Heart left ventricle (tissue), 16 donors: ENCODE measurements around the gene SEC31A. TPM values are rescaled to one million over a fixed set of nuclear protein-coding genes. Genes with fewer than 3 reads are reported as not detected.
A peak's percentile ranks its signal among the peaks of the same experiment; 100 is the strongest.
"Not testable (repeated sequence)": the region's sequence is repeated elsewhere in the genome, so short reads cannot be mapped to it uniquely, and the experiment has no call there.

Source experiments
- ATAC-seq, 4 donors: fragments of 200-7000 bp; cut with Tn5 transposase; one replicate each; pipeline ENCODE4 v1.9.1; 2020 to 2022; ENCODE audit warnings: moderate library complexity in 4 of 4, mild to moderate bottlenecking in 3 of 4, moderate number of reproducible peaks in 1 of 4
- DNase-seq, 5 donors: peaks; one replicate each; pipeline ENCODE4 v3.0.0-alpha.2; 2020
- H3K27ac ChIP-seq, 12 donors: fragments of 200-600 bp; sonication (generic) in 4 of 12; one replicate each; pipeline versions ENCODE4 v1.5.0 to v1.8.0; 2016 to 2022; ENCODE audit warnings: mild to moderate bottlenecking in 2 of 12
- H3K27me3 ChIP-seq, 9 donors: fragments of 200-600 bp; sonication (generic) in 2 of 9; one replicate each; pipeline versions ENCODE4 v1.5.1 to v1.8.0; 2016 to 2022; ENCODE audit warnings: mild to moderate bottlenecking in 3 of 9
- H3K36me3 ChIP-seq, 9 donors: fragments of 200-600 bp; sonication (generic) in 2 of 9; one replicate each; pipeline versions ENCODE4 v1.5.0 to v1.8.0; 2018 to 2022; ENCODE audit warnings: mild to moderate bottlenecking in 2 of 9
- H3K4me1 ChIP-seq, 12 donors: fragments of 200-600 bp; sonication (generic) in 4 of 12; one replicate each; pipeline versions ENCODE4 v1.5.0 to v1.8.0; 2016 to 2022; ENCODE audit warnings: mild to moderate bottlenecking in 3 of 12
- H3K4me3 ChIP-seq, 12 donors: fragments of 200-600 bp; sonication (generic) in 4 of 12; one replicate each; pipeline versions ENCODE4 v1.5.0 to v1.8.0; 2017 to 2022; ENCODE audit warnings: mild to moderate bottlenecking in 9 of 12, moderate library complexity in 4 of 12
- H3K9me3 ChIP-seq, 12 donors: fragments of 200-600 bp; sonication (generic) in 4 of 12; one replicate each; pipeline versions ENCODE4 v1.5.0 to v1.8.0; 2016 to 2022; ENCODE audit warnings: mild to moderate bottlenecking in 1 of 12
- CTCF ChIP-seq, 12 donors: fragments of 200-600 bp; sonication (generic) in 4 of 12; IDR thresholded peaks; one replicate each; pipeline versions ENCODE4 v1.5.0 to v1.8.0; 2018 to 2022; ENCODE audit warnings: antibody characterized with exemption in 12 of 12, mild to moderate bottlenecking in 5 of 12
- POLR2A ChIP-seq, 2 donors: fragments of 450-650 bp; IDR thresholded peaks; one replicate each; pipeline ENCODE4 v1.6.1; 2017; ENCODE audit warnings: antibody characterized with exemption in 2 of 2, mild to moderate bottlenecking in 2 of 2, moderate library complexity in 2 of 2
- WGBS, 4 donors: extraction: QIAGEN DNeasy Blood & Tissue Kit in 2 of 4; methylation state at CpG; one replicate each; pipeline versions ENCODE4 v1.1.5 to v1.1.7; 2013 to 2018; 5-methylcytosine and 5-hydroxymethylcytosine counted together
- intact Hi-C, 10 donors: fragments of 100-400 bp; cut with DNase I; formaldehyde crosslinking; loops; one replicate each; pipeline versions ENCODE4 v1.11.1 to v1.14.2; 2022
- polyA plus RNA-seq, 2 donors: library from polyadenylated mRNA; stranded (reverse); fragments of 200-250 nt; gene quantifications; one replicate each; pipeline ENCODE4 v1.2.3, GENCODE V29; 2013
- total RNA-seq, 9 donors: library from RNA; depleted of rRNA in 2 of 9; stranded (reverse); fragments of >200 nt in 2 of 9; fragmentation: NEBNext Ultra II Directional in 3 of 9; extraction: Animal tissue kit (Norgen Biotek cat#: 25700) in 3 of 9; gene quantifications; one replicate each; pipeline versions ENCODE4 v1.1.0 to v1.2.4, GENCODE V29; 2016 to 2023
- donor health status: ischemic (EF 13 %, LVEDD 7.1; RV severe dilation, severe dysfunction).
- donor health status: healthy with polysubstance abuse.
- donor health status: DM: no; HTN: yes; CAD: no.
- donor health status: DM: no; HTN: no; CAD: no.
- donor health status: ischemic (EF 25% LVEDD 6.9; RV normal size, moderate dysfunction).
- donor health status: ischemic (EF 25% LVEDD 5.7; RV mildly dilated, moderate dysfunction).
- donor health status: healthy.
- donor health status: DM: yes; HTN: yes; CAD: no.
- donor health status: ischemic (EF 35%, LVEDD 5.7; RV mildly dilated, moderate dysfunction).
- donor health status: nonischemic (EF 11% LVEDD 7.7; RV severe dilation, severe dysfunction).
- donor health status: DM: yes; HTN: yes; CAD: no.
- donor health status: PGD.
- donor health status: ischemic (EF 29% LVEDD 5.4; RV normal size, mild dysfunction).
- donor health status: nonischemic (EF 23%, LVEDD 6.1; RV moderate dilation, normal function).

SEC31A gene
- total and polyA plus RNA-seq, 11 donors, result 81.0 to 168 (median 101) TPM

GRCh38 chr4:82861529-82861928 is 29.4 kb downstream of the SEC31A start:
- H3K36me3 ChIP-seq, result peaks cover 0 to 99% (median 86%) of the 10 kb centered on the region in 9 donors
- no peak overlapping the region for H3K4me3 ChIP-seq
- H3K4me1 ChIP-seq, result peaks cover 0 to 25% (median 2%) of the 10 kb centered on the region in 12 donors
- H3K27me3 ChIP-seq, result no peaks in the 10 kb centered on the region
- H3K9me3 ChIP-seq, result no peaks in the 10 kb centered on the region
- intact Hi-C loops, result no loop called here
- H3K27ac ChIP-seq, result no peak overlapping the region
- TF ChIP-seq CTCF (IDR thresholded peaks at IDR 0.05), result no peak
- no peak for TF ChIP-seq POLR2A (IDR thresholded peaks at IDR 0.05)
- DNase-seq (no peak), ATAC-seq (no peak)

GRCh38 chr4:82860487-82860886 is 30.5 kb downstream of the SEC31A start:
- H3K27me3 ChIP-seq, H3K4me3 ChIP-seq, ATAC-seq, H3K9me3 ChIP-seq, intact Hi-C loops, DNase-seq, H3K27ac ChIP-seq: not testable (repeated sequence)
- H3K4me1 ChIP-seq, result peaks cover 0 to 14% (median 0%) of the 10 kb centered on the region in 12 donors
- 93 to 99% (median 96%) methylated on average over 2 of the region's 2 CpGs for WGBS, 4 donors
- H3K36me3 ChIP-seq, result peaks cover 0 to 99% (median 86%) of the 10 kb centered on the region in 9 donors

GRCh38 chr4:82852751-82853285 is 38.1 kb downstream of the SEC31A start:
- no peak overlapping the region for H3K27ac ChIP-seq
- H3K27me3 ChIP-seq, result no peaks in the 10 kb centered on the region
- no peak for TF ChIP-seq POLR2A (IDR thresholded peaks at IDR 0.05)
- TF ChIP-seq CTCF (IDR thresholded peaks at IDR 0.05), result no peak
- no peak for ATAC-seq
- H3K36me3 ChIP-seq, result peaks cover 0 to 100% (median 100%) of the 10 kb centered on the region in 9 donors
- H3K4me3 ChIP-seq, result no peak overlapping the region
- intact Hi-C loops, result no loop called here
- no peak for DNase-seq
- H3K4me1 ChIP-seq, result peaks cover 0 to 3% (median 0%) of the 10 kb centered on the region in 12 donors
- 67 to 74% (median 70%) methylated on average over 5 of the region's 5 CpGs for WGBS, 4 donors
- H3K9me3 ChIP-seq, result no peaks in the 10 kb centered on the region

GRCh38 chr4:82851885-82852750 is 38.8 kb downstream of the SEC31A start:
- peaks cover 0 to 100% (median 100%) of the 10 kb centered on the region in 9 donors for H3K36me3 ChIP-seq

More at GRCh38 chr4:82851885-82852750, 38.8 kb downstream of the SEC31A start:
- Histone ChIP-seq H3K4me3 (no peak overlapping the region), H3K9me3 (no peaks in the 10 kb centered on the region), H3K27ac (no peak overlapping the region), H3K27me3 (no peaks in the 10 kb centered on the region), H3K4me1 (peaks cover 0 to 3% (median 0%) of the 10 kb centered on the region in 12 donors)
- no peak for TF ChIP-seq POLR2A (IDR thresholded peaks at IDR 0.05)
- TF ChIP-seq CTCF (IDR thresholded peaks at IDR 0.05), result peak in 11 of 12 donors; percentile 12 to 55 (median 41)
- WGBS, 4 donors, result 50 to 84% (median 73%) methylated on average over 1 of the region's 1 CpG
- ATAC-seq (peak in 1 of 4 donors; percentile 45), DNase-seq (no peak)
- intact Hi-C loops, result no loop called here
